ENCODE measurements around the gene DKK3.

The DKK3 gene

DNA sequence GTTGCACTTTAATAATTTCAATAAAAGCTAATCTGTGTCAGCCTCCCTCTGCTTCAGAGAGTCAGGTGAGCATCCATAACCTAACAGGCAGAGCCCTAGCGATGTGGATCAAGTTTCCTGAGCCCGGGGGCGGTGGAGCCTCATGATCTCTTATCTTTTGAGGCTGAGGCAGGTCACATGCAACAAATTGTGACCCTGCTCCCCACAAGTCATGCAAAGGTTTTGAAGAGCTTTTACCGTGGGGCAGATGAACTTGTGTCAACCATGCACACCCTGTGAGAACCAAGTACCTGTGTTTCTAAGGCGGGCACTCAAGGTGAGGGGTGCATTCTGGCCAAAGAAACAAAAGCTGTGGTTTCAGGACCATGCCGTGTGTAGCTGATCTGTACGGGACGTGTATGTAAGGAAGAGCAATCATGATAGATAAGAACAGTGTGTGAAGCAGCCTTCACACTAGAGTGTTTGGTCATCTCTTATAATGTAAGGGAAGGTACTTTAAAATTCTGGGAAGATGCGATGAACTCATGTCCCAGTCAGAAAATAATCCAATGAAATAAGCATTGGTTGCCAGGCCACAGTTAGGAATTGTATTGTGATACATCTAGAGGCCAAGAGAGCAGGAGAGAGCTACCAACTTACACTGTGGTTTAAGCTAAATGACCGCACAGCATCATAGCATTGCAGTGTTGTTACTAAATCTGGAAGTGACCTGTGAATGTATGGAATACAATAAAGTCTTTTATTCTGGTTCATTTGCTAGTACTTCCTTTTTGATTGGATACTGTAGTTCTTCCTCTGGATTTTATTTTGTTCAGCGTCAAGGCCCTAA is 49.8 kb downstream of the DKK3 start:
- no peaks in the 10 kb centered on the region for H3K9me3 ChIP-seq (ENCODE audit: insufficient read depth, low read length, severe bottlenecking)
- 0 out of 2 replicates have a peak, but pooled peaks cover 4% of the 10 kb centered on the region for H4K20me1 ChIP-seq (ENCODE audit: insufficient read depth, low read length)
- H3K36me3 ChIP-seq (ENCODE audit: insufficient read depth, low read length), result peaks cover 41% of the 10 kb centered on the region
- no peaks in the 10 kb centered on the region for H3K79me2 ChIP-seq (ENCODE audit: insufficient read depth, low read length)
- H3K27ac ChIP-seq (ENCODE audit: low read length), result no peak overlapping the region
- no peak for DNase-seq
- TF ChIP-seq, protein P1, sequence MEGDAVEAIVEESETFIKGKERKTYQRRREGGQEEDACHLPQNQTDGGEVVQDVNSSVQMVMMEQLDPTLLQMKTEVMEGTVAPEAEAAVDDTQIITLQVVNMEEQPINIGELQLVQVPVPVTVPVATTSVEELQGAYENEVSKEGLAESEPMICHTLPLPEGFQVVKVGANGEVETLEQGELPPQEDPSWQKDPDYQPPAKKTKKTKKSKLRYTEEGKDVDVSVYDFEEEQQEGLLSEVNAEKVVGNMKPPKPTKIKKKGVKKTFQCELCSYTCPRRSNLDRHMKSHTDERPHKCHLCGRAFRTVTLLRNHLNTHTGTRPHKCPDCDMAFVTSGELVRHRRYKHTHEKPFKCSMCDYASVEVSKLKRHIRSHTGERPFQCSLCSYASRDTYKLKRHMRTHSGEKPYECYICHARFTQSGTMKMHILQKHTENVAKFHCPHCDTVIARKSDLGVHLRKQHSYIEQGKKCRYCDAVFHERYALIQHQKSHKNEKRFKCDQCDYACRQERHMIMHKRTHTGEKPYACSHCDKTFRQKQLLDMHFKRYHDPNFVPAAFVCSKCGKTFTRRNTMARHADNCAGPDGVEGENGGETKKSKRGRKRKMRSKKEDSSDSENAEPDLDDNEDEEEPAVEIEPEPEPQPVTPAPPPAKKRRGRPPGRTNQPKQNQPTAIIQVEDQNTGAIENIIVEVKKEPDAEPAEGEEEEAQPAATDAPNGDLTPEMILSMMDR (IDR thresholded peaks at IDR 0.05; ENCODE audit: borderline replicate concordance, extremely low read depth, low read length, poor library complexity, severe bottlenecking), result no peak
- no peak for TF ChIP-seq EZH2 (IDR thresholded peaks at IDR 0.05; ENCODE audit: borderline replicate concordance, low read depth, low read length, severe bottlenecking)
- no peak for ATAC-seq (ENCODE audit: insufficient read depth, low read depth)
- H3K4me2 ChIP-seq (ENCODE audit: insufficient read depth, low read length), result no peak overlapping the region
- H2AFZ ChIP-seq (ENCODE audit: low read depth, low read length), result no peak overlapping the region
- H3K27me3 ChIP-seq (ENCODE audit: insufficient read depth, low read length, poor library complexity), result no peaks in the 10 kb centered on the region
- peaks cover 15% of the 10 kb centered on the region for H3K4me1 ChIP-seq (ENCODE audit: insufficient read depth, low read length)
- H3K9ac ChIP-seq (ENCODE audit: low read depth, low read length), result no peak overlapping the region
- H3K4me3 ChIP-seq (ENCODE audit: low read depth in 1 of 2, low read length in 2 of 2), result no peak overlapping the region

DNA sequence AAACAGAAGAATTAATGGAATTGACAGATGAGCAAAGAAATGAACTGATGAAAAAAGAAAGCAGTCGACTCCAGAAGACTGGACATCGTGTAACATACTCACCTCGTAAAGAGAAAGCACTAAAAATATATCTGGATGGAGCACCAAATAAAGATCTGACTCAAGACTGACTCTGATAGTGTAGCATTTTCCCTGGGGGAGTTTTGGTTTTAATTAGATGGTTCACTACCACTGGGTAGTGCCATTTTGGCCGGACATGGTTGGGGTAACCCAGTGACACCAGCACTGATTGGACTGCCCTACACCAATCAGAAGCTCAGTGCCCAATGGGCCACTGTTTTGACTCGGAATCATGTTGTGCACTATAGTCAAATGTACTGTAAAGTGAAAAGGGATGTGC is 52.4 kb downstream of the DKK3 start:
- DNase-seq (no peak), ATAC-seq (ENCODE audit: insufficient read depth, low read depth) (no peak)
- Histone ChIP-seq H3K4me1 (ENCODE audit: insufficient read depth, low read length) (peaks cover 15% of the 10 kb centered on the region), H3K36me3 (ENCODE audit: insufficient read depth, low read length) (peaks cover 64% of the 10 kb centered on the region), H2AFZ (ENCODE audit: low read depth, low read length) (no peak overlapping the region), H3K27ac (ENCODE audit: low read length) (no peak overlapping the region), H3K9ac (ENCODE audit: low read depth, low read length) (no peak overlapping the region), H3K4me3 (ENCODE audit: low read depth in 1 of 2, low read length in 2 of 2) (no peak overlapping the region), H4K20me1 (ENCODE audit: insufficient read depth, low read length) (0 out of 2 replicates have a peak, but pooled peaks cover 4% of the 10 kb centered on the region), H3K4me2 (ENCODE audit: insufficient read depth, low read length) (no peak overlapping the region), H3K79me2 (ENCODE audit: insufficient read depth, low read length) (no peaks in the 10 kb centered on the region), H3K27me3 (ENCODE audit: insufficient read depth, low read length, poor library complexity) (no peaks in the 10 kb centered on the region), H3K9me3 (ENCODE audit: insufficient read depth, low read length, severe bottlenecking) (no peaks in the 10 kb centered on the region)
- TF ChIP-seq EZH2 (IDR thresholded peaks at IDR 0.05; ENCODE audit: borderline replicate concordance, low read depth, low read length, severe bottlenecking), result no peak
- TF ChIP-seq, protein P1 (IDR thresholded peaks at IDR 0.05; ENCODE audit: borderline replicate concordance, extremely low read depth, low read length, poor library complexity, severe bottlenecking), result no peak

DNA sequence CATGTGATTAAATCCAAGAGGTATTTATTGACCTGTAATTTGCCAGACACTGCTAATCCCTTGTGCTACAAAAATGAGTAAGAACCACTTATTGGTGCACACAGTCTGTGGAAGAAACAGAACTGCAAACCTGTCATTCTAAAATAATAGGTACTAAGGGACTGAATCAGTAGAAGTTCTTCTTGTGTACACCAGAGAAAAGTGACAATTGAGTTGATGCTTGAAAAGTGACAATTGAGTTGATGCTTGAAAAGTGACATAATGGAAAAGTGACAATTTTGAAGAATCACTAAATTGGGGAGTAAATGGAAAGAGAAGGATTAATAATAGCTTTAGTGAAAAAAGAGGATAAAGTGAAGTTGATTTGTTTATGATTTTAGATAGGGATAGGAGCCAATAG is 56.4 kb downstream of the DKK3 start:
- Histone ChIP-seq H3K4me2 (ENCODE audit: insufficient read depth, low read length) (no peak overlapping the region), H3K36me3 (ENCODE audit: insufficient read depth, low read length) (peaks cover 91% of the 10 kb centered on the region), H3K27ac (ENCODE audit: low read length) (no peak overlapping the region), H3K79me2 (ENCODE audit: insufficient read depth, low read length) (no peaks in the 10 kb centered on the region), H3K9ac (ENCODE audit: low read depth, low read length) (no peak overlapping the region), H3K4me3 (ENCODE audit: low read depth in 1 of 2, low read length in 2 of 2) (no peak overlapping the region), H4K20me1 (ENCODE audit: insufficient read depth, low read length) (no peaks in the 10 kb centered on the region), H3K4me1 (ENCODE audit: insufficient read depth, low read length) (no peaks in the 10 kb centered on the region), H3K9me3 (ENCODE audit: insufficient read depth, low read length, severe bottlenecking) (no peaks in the 10 kb centered on the region), H2AFZ (ENCODE audit: low read depth, low read length) (no peak overlapping the region), H3K27me3 (ENCODE audit: insufficient read depth, low read length, poor library complexity) (no peaks in the 10 kb centered on the region)
- ATAC-seq (ENCODE audit: insufficient read depth, low read depth), result no peak
- DNase-seq, result no peak
- no peak for TF ChIP-seq EZH2 (IDR thresholded peaks at IDR 0.05; ENCODE audit: borderline replicate concordance, low read depth, low read length, severe bottlenecking)
- TF ChIP-seq, protein P1 (IDR thresholded peaks at IDR 0.05; ENCODE audit: borderline replicate concordance, extremely low read depth, low read length, poor library complexity, severe bottlenecking), result no peak
